Measurements from ENCODE around the gene WNT7B. TPM values are rescaled to one million over a fixed set of nuclear protein-coding genes. Genes with fewer than 3 reads are reported as not detected.

The WNT7B gene
- total and polyA plus RNA-seq, 2 of the 8 experiments (the other 6 are each of a cell fraction or from before 2014, with no cell fraction given), result 0.14 to 0.24 TPM

GRCh38 chr22:46003271-46004091 is 26.5 kb upstream of the WNT7B start (continued):
- TF ChIP-seq CHD7 (IDR thresholded peaks at IDR 0.05; ENCODE audit: insufficient replicate concordance, low read length), result no peak
- no peak for TF ChIP-seq TCF12 (IDR thresholded peaks at IDR 0.05; ENCODE audit: low read depth, low read length)
- 0 out of 2 replicates have a peak, but pooled peaks have one; percentile 22 for TF ChIP-seq KDM1A (IDR thresholded peaks at IDR 0.05; ENCODE audit: borderline replicate concordance, low read length)
